Measurements from ENCODE around the gene CHST11.

The CHST11 gene

GRCh38 chr12:104662908-104663307 lies 206.2 kb downstream of the CHST11 start:
- no peak for DNase-seq

DNA sequence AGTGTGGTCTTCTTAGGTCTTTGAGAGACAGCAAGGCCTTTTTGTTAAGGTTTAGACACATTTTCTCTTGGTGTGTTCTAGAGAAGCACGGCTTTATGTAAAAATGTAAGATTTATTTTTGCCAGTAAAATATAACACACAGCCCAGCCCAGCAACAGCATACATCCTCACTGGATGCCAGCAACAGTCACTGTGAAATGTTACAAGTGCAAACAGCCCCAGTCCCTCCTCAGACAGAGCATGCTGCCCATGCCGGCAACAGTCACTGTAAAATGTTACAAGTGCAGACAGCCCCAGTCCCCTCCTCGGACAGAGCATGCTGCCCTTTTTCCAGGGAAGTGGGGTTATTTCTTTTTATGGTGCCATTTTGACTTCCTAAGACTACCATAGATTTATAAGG lies 207.6 kb downstream of the CHST11 start:
- DNase-seq: no peak

DNA sequence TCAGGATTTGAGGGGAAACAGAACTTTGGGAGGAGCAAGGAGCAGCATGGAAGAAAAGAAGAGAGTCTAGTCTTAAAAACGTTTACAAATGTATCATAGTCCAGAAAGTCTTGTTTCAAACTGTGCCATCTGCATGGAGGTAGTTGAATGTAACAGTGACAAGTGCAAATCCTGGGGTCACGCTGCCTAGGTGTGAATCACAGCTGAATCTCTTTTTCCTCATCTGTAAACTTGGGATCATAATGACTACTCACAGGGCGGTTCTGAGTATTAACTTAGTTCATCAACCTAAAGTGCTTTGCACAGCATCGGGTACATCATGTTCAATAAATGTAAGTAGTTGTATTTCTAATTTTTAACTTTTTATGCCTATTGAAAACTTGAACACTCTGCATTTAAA lies 208.5 kb downstream of the CHST11 start:
- DNase-seq: no peak

GRCh38 chr12:104667139-104667538 lies 210.4 kb downstream of the CHST11 start:
- DNase-seq: no peak

- DNase-seq: peak; percentile 41
Observed at GRCh38 chr12:104668274-104668718, 211.5 kb downstream of the CHST11 start.

- peak; percentile 82 for DNase-seq
Observed at GRCh38 chr12:104669089-104669721, 212.5 kb downstream of the CHST11 start.

DNA sequence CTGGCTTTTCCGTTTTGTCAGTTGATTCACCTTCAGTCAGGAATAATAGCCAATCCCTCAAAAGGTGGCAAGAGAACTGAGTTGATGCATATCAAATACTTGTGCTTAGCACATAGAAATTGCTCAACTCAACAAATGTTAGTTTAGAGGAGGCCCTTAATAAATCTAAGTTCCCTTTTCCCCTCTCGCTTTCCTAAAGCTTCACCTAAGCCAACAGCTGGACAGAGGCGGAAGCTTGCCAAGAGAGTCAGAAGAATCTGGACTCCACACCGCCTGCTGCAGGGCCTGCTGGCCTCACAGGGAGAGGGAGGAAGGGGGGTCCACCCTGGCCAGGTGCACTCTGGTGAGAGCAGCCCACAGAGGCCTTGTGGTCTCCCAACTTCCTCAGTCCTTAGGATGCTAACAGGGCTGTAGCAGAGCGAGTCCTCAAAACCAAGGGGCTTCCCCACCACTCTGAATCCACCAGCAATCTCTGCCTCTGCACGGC lies 213.1 kb downstream of the CHST11 start:
- peak; percentile 89 for DNase-seq

GRCh38 chr12:104670439-104671408 lies 214.0 kb downstream of the CHST11 start:
- no peak for DNase-seq

- DNase-seq: peak; percentile 64
Observed at GRCh38 chr12:104671409-104672095, 214.8 kb downstream of the CHST11 start.

GRCh38 chr12:104672096-104672445 lies 215.3 kb downstream of the CHST11 start:
- no peak for DNase-seq

GRCh38 chr12:104672501-104673265 lies 215.9 kb downstream of the CHST11 start:
- no peak for DNase-seq

GRCh38 chr12:104673294-104673693 lies 216.5 kb downstream of the CHST11 start:
- DNase-seq: no peak

DNA sequence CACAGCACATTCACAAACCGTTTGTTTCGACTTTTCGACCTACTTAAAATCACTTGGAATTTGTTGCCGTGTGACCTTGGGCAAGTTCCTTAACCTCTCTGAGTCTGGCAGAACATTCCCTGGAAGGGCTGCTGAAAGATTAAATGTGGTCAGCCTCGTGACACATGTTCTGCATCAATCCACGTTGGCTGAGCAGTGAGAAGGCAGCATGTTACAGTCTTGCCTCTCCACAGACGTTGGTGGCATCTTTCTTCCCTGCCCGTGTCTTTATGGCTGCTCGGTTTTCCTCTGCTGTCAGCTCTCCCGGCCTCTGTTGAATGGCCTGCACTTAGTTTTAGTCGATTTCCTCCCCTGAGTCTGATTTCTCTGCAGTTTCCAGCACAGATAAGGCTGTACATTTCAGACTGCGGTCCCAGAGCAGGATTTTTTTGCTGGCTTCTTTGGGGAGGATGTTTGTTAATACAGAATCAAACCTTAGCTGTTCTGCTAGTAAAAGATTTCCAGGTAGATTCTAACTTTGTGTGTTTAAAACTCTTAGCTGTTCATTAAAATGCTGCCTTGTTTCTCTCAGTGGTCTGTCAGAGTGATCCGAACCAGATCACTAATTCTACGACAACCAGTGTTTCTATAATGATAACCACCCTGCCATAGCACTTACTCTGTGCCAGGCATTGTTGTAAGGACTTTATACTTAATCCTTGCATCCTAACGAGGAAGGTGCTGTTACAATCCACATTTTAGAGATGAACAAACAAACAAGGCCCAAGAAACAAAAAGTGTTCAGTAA lies 217.1 kb downstream of the CHST11 start:
- no peak for DNase-seq

DNA sequence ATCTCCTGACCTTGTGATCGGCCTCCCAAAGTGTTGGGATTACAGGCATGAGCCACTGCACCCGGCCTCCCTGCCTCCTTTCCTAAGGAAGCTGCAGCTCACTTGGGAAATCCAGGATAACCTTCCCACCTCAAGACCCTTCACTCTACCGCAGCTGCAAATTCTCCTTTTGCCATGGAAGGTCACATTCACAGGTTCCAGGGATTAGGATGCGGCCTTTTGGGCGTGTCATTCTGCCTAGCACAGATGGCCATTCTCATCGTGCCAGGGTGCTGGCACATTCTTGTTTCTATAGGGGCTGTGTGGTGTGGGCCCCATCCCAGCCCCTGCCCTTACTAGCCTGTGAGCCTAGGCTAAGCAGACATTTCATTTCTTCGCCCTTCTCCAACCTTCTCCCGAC lies 219.9 kb downstream of the CHST11 start:
- no peak for DNase-seq

DNA sequence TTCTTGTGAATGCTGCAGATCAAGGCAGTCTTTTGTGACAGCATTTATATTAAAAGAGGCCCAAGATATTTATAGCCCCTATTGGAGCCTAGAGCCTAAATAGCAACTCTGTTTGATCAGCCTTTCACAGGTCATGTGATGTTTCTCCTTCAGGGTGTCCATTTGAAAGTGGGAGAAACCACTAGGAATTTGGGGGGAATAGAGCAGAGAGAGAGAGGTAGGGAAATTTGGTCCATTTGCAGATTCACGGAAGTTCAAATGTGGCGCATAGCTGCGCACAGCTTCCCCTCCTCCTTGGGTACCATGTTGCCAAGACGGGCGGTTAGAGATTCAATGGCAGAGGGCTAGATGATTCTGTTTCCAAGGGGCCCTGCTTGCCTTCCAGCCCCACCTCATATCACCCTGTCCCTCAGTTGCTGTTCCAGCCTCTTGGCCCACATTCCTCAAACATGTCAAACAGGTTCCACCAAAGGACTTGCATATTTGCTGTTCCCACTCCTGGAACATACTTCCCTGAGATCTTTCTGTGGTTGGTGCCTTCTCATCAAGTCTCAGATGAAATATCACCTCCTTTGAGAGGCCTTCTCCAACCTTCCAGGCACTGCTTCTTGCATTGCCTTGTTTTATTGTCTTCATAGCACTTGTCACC lies 220.8 kb downstream of the CHST11 start:
- DNase-seq: no peak

- DNase-seq: no peak
Observed at GRCh38 chr12:104680070-104680469, 223.3 kb downstream of the CHST11 start.

GRCh38 chr12:104680491-104680890 lies 223.7 kb downstream of the CHST11 start:
- no peak for DNase-seq

GRCh38 chr12:104681012-104681690 lies 224.4 kb downstream of the CHST11 start:
- DNase-seq: no peak

DNA sequence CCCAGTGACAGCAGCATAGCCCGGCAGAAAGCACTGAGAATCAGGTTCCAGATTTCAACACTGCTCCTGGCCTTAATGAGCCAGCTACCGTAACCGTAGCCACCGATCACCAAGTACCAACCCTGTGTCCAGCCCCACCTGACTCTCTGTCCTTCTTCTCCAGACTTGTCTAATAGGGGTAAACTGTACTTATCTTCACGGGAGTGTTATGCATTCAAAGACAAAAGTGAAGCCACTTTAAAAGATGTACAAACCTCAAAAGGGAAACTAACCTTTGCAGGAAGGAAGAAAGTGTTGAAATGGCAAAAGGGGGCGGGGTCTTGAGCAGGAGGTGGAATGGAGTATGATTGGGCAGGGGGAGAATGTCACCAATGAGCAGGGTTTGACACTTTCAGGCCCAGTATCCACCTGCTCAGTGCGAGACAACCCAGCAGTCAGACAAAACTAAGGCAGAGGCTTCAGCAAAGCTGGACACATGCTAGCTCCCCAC lies 226.1 kb downstream of the CHST11 start:
- DNase-seq: no peak

- DNase-seq: no peak
Observed at GRCh38 chr12:104683831-104684503, 227.2 kb downstream of the CHST11 start.
